ENCODE data around the gene NEK1.

DNA sequence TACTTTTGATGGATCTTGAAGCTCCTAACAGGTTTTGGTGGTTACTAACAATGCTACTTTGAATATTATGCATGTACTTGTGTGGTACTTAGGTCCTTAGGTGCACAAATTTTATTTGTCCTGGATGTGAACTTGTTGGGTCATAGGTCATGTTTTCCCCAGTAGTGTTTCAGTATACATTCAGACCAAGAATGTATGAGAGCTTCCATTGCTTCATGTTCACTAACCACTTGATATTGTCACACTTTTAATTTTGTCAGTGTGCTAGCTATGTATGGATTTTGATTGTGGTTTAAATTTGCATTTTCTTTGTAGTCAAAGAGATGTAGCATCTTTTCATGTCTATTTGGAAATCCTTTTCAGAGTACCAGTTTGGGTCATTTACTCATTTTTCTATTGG lies 40.2 kb upstream of the NEK1 start:
- TF ChIP-seq, protein P1, sequence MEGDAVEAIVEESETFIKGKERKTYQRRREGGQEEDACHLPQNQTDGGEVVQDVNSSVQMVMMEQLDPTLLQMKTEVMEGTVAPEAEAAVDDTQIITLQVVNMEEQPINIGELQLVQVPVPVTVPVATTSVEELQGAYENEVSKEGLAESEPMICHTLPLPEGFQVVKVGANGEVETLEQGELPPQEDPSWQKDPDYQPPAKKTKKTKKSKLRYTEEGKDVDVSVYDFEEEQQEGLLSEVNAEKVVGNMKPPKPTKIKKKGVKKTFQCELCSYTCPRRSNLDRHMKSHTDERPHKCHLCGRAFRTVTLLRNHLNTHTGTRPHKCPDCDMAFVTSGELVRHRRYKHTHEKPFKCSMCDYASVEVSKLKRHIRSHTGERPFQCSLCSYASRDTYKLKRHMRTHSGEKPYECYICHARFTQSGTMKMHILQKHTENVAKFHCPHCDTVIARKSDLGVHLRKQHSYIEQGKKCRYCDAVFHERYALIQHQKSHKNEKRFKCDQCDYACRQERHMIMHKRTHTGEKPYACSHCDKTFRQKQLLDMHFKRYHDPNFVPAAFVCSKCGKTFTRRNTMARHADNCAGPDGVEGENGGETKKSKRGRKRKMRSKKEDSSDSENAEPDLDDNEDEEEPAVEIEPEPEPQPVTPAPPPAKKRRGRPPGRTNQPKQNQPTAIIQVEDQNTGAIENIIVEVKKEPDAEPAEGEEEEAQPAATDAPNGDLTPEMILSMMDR (IDR thresholded peaks at IDR 0.05): no peak
- no peak for TF ChIP-seq POLR2A (IDR thresholded peaks at IDR 0.05)

All from uterus (tissue), 2 donors.